ENCODE data around the gene PLCD1.
"Not testable (repeated sequence)": the region's sequence is repeated elsewhere in the genome, so short reads cannot be mapped to it uniquely, and the experiment has no call there.

PLCD1 gene

GRCh38 chr3:37979541-37980461 is 49.6 kb downstream of the PLCD1 start:
- no peak overlapping the region for H2AFZ ChIP-seq (ENCODE audit: low read length)
- H3K4me3 ChIP-seq (ENCODE audit: low read length, poor library complexity, severe bottlenecking), result no peak overlapping the region
- no peaks in the 10 kb centered on the region for H3K4me1 ChIP-seq (ENCODE audit: insufficient read depth, low read length, poor library complexity, severe bottlenecking)
- no peaks in the 10 kb centered on the region for H3K9me3 ChIP-seq (ENCODE audit: insufficient read depth, low read depth, low read length)
- no peaks in the 10 kb centered on the region for H4K20me1 ChIP-seq (ENCODE audit: insufficient read depth, low read length, poor library complexity, severe bottlenecking)
- no peaks in the 10 kb centered on the region for H3F3A ChIP-seq (ENCODE audit: low read depth)
- H3K9ac ChIP-seq (ENCODE audit: low read depth, low read length, poor library complexity, severe bottlenecking), result no peak overlapping the region
- H3K79me2 ChIP-seq (ENCODE audit: insufficient read depth, low read length), result no peaks in the 10 kb centered on the region
- no peaks in the 10 kb centered on the region for H3K9me2 ChIP-seq (replicated peaks; ENCODE audit: low read depth, low read length)
- no peaks in the 10 kb centered on the region for H3K27me3 ChIP-seq (ENCODE audit: insufficient read depth, low read length, poor library complexity, severe bottlenecking)
- H3K4me2 ChIP-seq (ENCODE audit: low read depth, low read length, poor library complexity, severe bottlenecking), result no peak overlapping the region
- TF ChIP-seq, protein P1, sequence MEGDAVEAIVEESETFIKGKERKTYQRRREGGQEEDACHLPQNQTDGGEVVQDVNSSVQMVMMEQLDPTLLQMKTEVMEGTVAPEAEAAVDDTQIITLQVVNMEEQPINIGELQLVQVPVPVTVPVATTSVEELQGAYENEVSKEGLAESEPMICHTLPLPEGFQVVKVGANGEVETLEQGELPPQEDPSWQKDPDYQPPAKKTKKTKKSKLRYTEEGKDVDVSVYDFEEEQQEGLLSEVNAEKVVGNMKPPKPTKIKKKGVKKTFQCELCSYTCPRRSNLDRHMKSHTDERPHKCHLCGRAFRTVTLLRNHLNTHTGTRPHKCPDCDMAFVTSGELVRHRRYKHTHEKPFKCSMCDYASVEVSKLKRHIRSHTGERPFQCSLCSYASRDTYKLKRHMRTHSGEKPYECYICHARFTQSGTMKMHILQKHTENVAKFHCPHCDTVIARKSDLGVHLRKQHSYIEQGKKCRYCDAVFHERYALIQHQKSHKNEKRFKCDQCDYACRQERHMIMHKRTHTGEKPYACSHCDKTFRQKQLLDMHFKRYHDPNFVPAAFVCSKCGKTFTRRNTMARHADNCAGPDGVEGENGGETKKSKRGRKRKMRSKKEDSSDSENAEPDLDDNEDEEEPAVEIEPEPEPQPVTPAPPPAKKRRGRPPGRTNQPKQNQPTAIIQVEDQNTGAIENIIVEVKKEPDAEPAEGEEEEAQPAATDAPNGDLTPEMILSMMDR (conservative IDR thresholded peaks at IDR 0.05; ENCODE audit: low read length), result no peak
- TF ChIP-seq EZH2phosphoT487 (IDR thresholded peaks at IDR 0.05; ENCODE audit: borderline replicate concordance), result no peak
- peaks cover 3% of the 10 kb centered on the region; the same call in 1 of the 2 replicates for H3K36me3 ChIP-seq (ENCODE audit: insufficient read depth, low read length)

DNA sequence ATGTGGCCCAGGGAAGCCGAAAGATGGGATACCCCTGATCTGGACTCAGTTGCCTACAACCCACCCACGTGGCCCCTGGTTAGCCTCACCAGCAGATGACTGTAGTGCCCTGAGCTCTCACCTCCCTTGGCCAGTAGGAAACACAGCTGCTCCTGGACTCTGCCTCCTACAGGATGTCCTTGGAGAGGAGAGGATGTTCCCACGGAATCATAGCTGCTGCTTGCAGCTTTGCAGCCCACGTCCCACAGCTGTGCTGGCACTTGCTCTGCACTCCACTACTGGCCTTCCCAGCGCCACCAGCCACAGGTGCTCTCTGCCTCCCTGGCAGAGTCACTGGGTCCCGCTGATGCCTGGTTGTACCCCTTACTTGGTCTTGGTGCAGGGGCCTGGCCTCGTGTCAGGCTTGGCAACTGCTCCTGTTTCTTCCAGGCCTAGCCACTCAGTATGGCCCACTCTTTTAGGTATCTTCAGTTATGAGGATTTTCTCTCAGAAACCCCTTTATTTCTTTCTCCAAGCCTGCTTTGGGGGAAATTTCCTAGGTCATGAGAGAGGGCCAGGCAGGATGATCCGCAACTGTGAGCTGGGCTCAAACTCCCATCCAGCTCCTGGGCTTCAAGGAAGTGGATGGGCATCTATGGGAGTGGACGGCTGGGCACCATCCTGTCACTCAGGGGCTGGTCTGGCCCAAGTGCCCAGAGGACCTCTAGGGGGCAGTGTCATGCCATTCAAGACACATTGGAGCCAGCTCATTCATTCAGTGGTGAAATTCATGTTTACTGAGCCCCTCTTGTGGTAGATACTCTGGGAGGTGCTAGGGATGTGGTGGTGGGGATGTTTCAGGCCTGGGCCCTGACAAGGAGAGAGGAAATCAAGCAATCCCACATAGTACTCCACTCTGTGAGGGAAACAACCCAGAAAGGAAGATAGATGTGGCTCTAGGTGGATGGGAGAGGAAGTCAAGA is 55.0 kb downstream of the PLCD1 start:
- Histone ChIP-seq H3K4me2 (ENCODE audit: low read depth, low read length, poor library complexity, severe bottlenecking) (no peak overlapping the region), H3F3A (ENCODE audit: low read depth) (no peaks in the 10 kb centered on the region), H3K4me3 (ENCODE audit: low read length, poor library complexity, severe bottlenecking) (no peak overlapping the region), H2AFZ (ENCODE audit: low read length) (no peak overlapping the region), H3K79me2 (ENCODE audit: insufficient read depth, low read length) (no peaks in the 10 kb centered on the region), H3K9ac (ENCODE audit: low read depth, low read length, poor library complexity, severe bottlenecking) (no peak overlapping the region), H3K27me3 (ENCODE audit: insufficient read depth, low read length, poor library complexity, severe bottlenecking) (no peaks in the 10 kb centered on the region), H3K9me2 (replicated peaks; ENCODE audit: low read depth, low read length) (no peaks in the 10 kb centered on the region), H3K9me3 (ENCODE audit: insufficient read depth, low read depth, low read length) (no peaks in the 10 kb centered on the region), H3K36me3 (ENCODE audit: insufficient read depth, low read length) (peaks cover 3% of the 10 kb centered on the region; the same call in 1 of the 2 replicates), H3K4me1 (ENCODE audit: insufficient read depth, low read length, poor library complexity, severe bottlenecking) (no peaks in the 10 kb centered on the region), H4K20me1 (ENCODE audit: insufficient read depth, low read length, poor library complexity, severe bottlenecking) (no peaks in the 10 kb centered on the region)
- TF ChIP-seq EZH2phosphoT487 (IDR thresholded peaks at IDR 0.05; ENCODE audit: borderline replicate concordance), result no peak
- TF ChIP-seq, protein P1 (conservative IDR thresholded peaks at IDR 0.05; ENCODE audit: low read length), result peak; percentile 96

GRCh38 chr3:37973246-37974054 is 56.0 kb downstream of the PLCD1 start:
- Histone ChIP-seq H3K9ac (ENCODE audit: low read depth, low read length, poor library complexity, severe bottlenecking) (no peak overlapping the region), H3K9me3 (ENCODE audit: insufficient read depth, low read depth, low read length) (no peaks in the 10 kb centered on the region), H3K79me2 (ENCODE audit: insufficient read depth, low read length) (no peaks in the 10 kb centered on the region), H2AFZ (ENCODE audit: low read length) (no peak overlapping the region), H4K20me1 (ENCODE audit: insufficient read depth, low read length, poor library complexity, severe bottlenecking) (no peaks in the 10 kb centered on the region), H3K36me3 (ENCODE audit: insufficient read depth, low read length) (peaks cover 3% of the 10 kb centered on the region; the same call in 1 of the 2 replicates), H3K4me1 (ENCODE audit: insufficient read depth, low read length, poor library complexity, severe bottlenecking) (no peaks in the 10 kb centered on the region), H3K4me2 (ENCODE audit: low read depth, low read length, poor library complexity, severe bottlenecking) (no peak overlapping the region), H3K27me3 (ENCODE audit: insufficient read depth, low read length, poor library complexity, severe bottlenecking) (no peaks in the 10 kb centered on the region), H3F3A (ENCODE audit: low read depth) (no peaks in the 10 kb centered on the region), H3K9me2 (replicated peaks; ENCODE audit: low read depth, low read length) (no peaks in the 10 kb centered on the region), H3K4me3 (ENCODE audit: low read length, poor library complexity, severe bottlenecking) (no peak overlapping the region)
- no peak for TF ChIP-seq EZH2phosphoT487 (IDR thresholded peaks at IDR 0.05; ENCODE audit: borderline replicate concordance)
- TF ChIP-seq, protein P1 (conservative IDR thresholded peaks at IDR 0.05; ENCODE audit: low read length), result no peak

- not testable (repeated sequence) for H3K4me2 ChIP-seq (ENCODE audit: low read depth, low read length, poor library complexity, severe bottlenecking); H3K36me3 ChIP-seq (ENCODE audit: insufficient read depth, low read length); H3F3A ChIP-seq (ENCODE audit: low read depth); H3K27me3 ChIP-seq (ENCODE audit: insufficient read depth, low read length, poor library complexity, severe bottlenecking); H3K4me3 ChIP-seq (ENCODE audit: low read length, poor library complexity, severe bottlenecking); H4K20me1 ChIP-seq (ENCODE audit: insufficient read depth, low read length, poor library complexity, severe bottlenecking); H3K9me3 ChIP-seq (ENCODE audit: insufficient read depth, low read depth, low read length); H3K79me2 ChIP-seq (ENCODE audit: insufficient read depth, low read length); H3K4me1 ChIP-seq (ENCODE audit: insufficient read depth, low read length, poor library complexity, severe bottlenecking); H3K9ac ChIP-seq (ENCODE audit: low read depth, low read length, poor library complexity, severe bottlenecking); H3K9me2 ChIP-seq (replicated peaks; ENCODE audit: low read depth, low read length); H2AFZ ChIP-seq (ENCODE audit: low read length)
Observed at GRCh38 chr3:37972056-37972455, 57.4 kb downstream of the PLCD1 start.
